HL-60/S4 treated with phorbol 12-myristate 13-acetate at 8.2 ng/mL for 4 days and 3 days (cell line): Measurements from ENCODE around the gene CRIP2.

ENCODE experiments used
- in situ Hi-C: fragments of 300-500 bp; cut with MboI; formaldehyde crosslinking; loops from 2 replicates; pipeline ENCODE4 v1.15.0; 2022; ENCODE audit warnings: low sequenced_read_pairs

Gene CRIP2

DNA sequence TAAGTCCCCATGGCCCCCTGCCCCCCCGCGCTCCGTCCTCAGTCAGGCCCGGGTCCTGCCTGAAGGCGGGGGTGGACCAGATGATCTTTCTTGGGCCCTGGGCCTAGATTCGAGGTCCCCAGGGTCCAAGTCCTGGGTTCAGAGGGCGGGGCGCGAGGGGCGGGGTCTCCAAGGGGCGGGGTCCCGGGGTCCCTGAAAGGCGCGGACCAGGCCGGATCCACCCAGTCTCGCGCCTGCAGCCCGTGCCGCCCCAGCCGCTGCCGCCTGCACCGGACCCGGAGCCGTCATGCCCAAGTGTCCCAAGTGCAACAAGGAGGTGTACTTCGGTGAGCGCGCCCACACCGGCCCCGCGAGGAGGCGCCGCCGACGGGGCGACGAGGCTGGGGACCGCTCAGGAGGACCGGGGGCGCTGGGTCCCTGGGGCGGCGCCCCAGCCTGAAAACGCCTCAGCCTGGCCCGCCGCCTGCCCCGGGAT, 12.4 kb downstream of the CRIP2 start:
- in situ Hi-C loops: loop anchor here (10.0 kb wide), 1 partner anchor 112 kb away; no protein-coding TSS in a partner anchor

DNA sequence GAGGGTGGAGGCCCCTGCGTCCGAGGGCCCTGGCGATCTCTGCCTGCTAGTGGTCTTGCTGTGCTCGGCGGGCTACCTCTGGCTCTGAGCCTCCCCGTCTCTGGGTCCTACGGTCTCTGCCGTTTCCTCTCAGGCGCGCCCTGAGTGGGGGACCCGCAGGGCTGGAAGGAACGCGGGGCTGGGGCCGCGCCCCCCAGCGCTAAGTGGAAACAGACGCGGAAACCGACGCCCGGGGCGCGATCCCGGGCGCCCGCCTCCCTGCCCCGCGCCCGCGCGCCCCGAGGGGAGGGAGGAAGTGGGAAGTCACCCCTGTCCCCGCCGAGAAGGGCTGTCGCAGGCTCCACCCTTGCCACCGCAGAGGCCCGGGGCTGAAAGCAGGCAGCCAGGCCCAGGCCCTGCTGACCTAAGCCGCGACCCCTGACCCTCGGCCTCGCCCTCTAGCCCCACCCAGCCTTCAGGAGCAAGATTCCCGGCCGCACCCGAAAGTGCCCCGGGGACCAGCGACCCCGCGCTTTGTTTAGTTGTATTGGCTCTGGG, 12.9 kb downstream of the CRIP2 start:
- in situ Hi-C loops: loop anchor here (10.0 kb wide), 1 partner anchor 113 kb away; no protein-coding TSS in a partner anchor

DNA sequence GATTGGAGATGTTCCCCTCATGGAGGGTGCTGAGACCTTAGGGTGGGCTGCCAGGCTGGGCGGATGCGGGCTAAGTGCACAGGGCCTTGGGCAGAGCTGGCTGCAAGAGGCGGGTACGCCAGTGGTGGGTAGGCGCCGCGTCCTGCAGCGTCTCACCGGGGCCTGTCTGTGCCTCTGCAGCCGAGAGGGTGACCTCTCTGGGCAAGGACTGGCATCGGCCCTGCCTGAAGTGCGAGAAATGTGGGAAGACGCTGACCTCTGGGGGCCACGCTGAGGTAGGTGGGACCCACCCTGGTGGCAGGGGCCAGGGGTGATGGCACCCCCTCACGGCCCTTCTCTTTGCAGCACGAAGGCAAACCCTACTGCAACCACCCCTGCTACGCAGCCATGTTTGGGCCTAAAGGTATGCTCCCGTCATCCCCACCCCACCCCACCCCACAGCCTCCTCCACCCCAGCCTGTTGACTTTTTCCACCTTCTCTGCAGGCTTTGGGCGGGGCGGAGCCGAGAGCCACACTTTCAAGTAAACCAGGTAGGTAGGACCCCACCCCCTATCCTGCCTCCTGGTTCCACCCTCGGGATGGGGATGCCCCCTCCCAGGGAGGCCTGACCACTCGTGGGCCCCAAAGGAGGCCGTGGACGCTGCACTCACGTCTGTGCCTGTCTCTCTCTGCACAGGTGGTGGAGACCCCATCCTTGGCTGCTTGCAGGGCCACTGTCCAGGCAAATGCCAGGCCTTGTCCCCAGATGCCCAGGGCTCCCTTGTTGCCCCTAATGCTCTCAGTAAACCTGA, 13.6 kb downstream of the CRIP2 start:
- in situ Hi-C loops: loop anchor here (10.0 kb wide), 1 partner anchor 113 kb away; no protein-coding TSS in a partner anchor

DNA sequence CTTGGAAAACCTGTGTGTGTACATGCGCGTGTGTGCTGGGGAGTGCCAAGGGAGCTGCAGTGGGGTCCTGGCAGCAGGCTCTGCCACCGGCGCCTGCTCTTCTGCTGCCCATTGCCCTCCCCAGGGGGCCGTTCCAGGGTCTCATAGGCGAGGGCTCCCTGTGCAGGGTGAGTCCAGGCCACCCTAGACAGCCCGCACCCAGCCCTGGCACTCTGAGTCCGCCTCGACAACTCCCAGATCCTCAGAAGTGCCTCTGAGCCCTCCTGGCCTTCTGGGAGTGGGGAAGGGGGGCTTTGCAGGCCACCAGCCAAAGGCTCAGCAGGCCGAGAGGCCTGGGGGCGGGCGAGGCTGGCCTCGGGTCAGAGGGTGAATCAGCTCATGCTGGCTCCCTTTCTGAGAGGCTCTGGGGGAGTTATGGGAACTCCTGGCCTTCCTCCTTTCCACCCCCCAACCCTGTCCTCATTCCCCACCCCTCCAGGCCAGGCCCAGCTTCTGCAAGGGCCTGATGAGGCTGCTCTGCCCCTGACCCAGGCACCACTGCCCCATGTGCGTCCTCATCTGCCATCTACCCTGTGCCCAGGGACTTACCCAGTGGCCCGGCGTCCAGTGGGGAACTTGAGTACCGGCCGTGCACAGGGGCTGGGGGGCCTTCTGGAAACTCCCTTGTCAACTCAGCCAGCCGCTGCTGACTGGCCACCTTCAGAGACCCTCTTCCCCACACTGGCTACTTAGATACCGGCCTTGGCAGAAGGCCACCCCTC, 14.3 kb downstream of the CRIP2 start:
- in situ Hi-C loops: loop anchor here (10.0 kb wide), 1 partner anchor 114 kb away; no protein-coding TSS in a partner anchor

- in situ Hi-C loops: loop anchor here (10.0 kb wide), 1 partner anchor 115 kb away; no protein-coding TSS in a partner anchor
These were observed 15.1 kb downstream of the CRIP2 start for GRCh38 chr14:105489542-105490266.

GRCh38 chr14:105490267-105490571, 15.6 kb downstream of the CRIP2 start:
- in situ Hi-C loops: no loop called here

- in situ Hi-C loops: no loop called here
These were observed 16.1 kb downstream of the CRIP2 start, which contains the start of gene TEDC1 for GRCh38 chr14:105490572-105491365. TEDC1 (plus strand) TSS chr14:105491246; CDS start chr14:105491376, 130 bp downstream.

DNA sequence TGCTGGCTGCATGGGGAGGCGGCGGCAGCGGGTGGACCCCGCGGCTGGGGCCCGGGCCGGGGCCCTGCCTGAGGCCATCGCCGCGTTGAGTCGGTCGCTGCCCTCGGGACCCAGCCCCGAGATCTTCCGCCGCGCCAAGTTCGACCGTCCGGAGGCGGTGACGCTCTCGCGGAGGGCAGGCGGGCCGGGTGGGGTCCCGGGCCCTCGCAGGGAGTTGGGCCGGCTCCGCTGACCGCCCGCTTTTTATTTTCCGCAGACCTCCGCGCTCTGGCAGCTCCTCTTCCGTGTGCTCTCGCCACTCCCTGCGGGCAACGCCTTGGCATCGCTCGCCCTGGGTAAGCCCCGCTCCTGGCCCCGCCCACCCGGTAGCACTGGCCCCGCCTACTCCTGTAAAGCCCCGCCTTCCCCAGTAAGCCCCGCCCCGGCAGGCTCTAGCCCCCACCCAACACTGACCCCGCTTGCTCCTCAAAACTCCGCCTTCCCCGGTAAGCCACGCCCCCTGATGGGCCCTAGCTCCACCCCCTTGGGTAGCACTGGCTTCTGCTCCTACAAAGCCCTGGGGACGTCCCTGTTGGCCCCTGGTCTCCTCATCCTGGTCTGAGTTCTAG, 16.8 kb downstream of the CRIP2 start:
- in situ Hi-C loops: no loop called here

- in situ Hi-C loops: no loop called here
These were observed 17.7 kb downstream of the CRIP2 start for GRCh38 chr14:105492031-105492970.

- in situ Hi-C loops: no loop called here
These were observed 18.6 kb downstream of the CRIP2 start for GRCh38 chr14:105492971-105493871.

- in situ Hi-C loops: no loop called here
These were observed 19.4 kb downstream of the CRIP2 start for GRCh38 chr14:105493921-105494605.

GRCh38 chr14:105494606-105494929, 19.9 kb downstream of the CRIP2 start:
- in situ Hi-C loops: no loop called here

- in situ Hi-C loops: no loop called here
These were observed 20.7 kb downstream of the CRIP2 start for GRCh38 chr14:105495101-105495989.

- in situ Hi-C loops: no loop called here
These were observed 21.6 kb downstream of the CRIP2 start for GRCh38 chr14:105495990-105496830.
